Right lobe of liver (tissue), 6 donors: Measurements from ENCODE around the gene ATP12A. TPM values are rescaled to one million over a fixed set of nuclear protein-coding genes. Genes with fewer than 3 reads are reported as not detected.

Experiments used
- ATAC-seq, 4 donors: fragments of 200-7000 bp; cut with Tn5 transposase; one replicate each; pipeline ENCODE4 v1.9.1; 2020; ENCODE audit warnings: mild to moderate bottlenecking in 4 of 4, moderate library complexity in 4 of 4
- DNase-seq, 3 donors: peaks; one replicate each; pipeline ENCODE4 v3.0.0-alpha.2; 2020
- H3K27ac ChIP-seq, 3 donors: fragments of 200-600 bp; one replicate each; pipeline ENCODE4 v1.8.0; 2022
- H3K27me3 ChIP-seq, 2 donors: fragments of 200-600 bp; one replicate each; pipeline ENCODE4 v1.8.0; 2022
- H3K36me3 ChIP-seq, 4 donors: fragments of 200-600 bp; sonication (generic) in 1 of 4; one replicate each; pipeline versions ENCODE4 v1.5.1 to v1.8.0; 2017 to 2022; ENCODE audit warnings: control low read depth in 1 of 4
- H3K4me1 ChIP-seq, 4 donors: fragments of 200-600 bp; sonication (generic) in 1 of 4; one replicate each; pipeline versions ENCODE4 v1.5.1 to v1.8.0; 2017 to 2022; ENCODE audit warnings: control low read depth in 1 of 4
- H3K4me3 ChIP-seq, 3 donors: fragments of 200-600 bp; one replicate each; pipeline ENCODE4 v1.8.0; 2022
- H3K9me3 ChIP-seq, 4 donors: fragments of 200-600 bp; sonication (generic) in 1 of 4; one replicate each; pipeline versions ENCODE4 v1.5.1 to v1.8.0; 2017 to 2022; ENCODE audit warnings: control low read depth in 1 of 4
- POLR2A ChIP-seq: fragments of 450-650 bp; IDR thresholded peaks from one replicate; pipeline ENCODE4 v1.6.1; 2017; ENCODE audit warnings: antibody characterized with exemption, mild to moderate bottlenecking
- WGBS: methylation state at CpG from one replicate; pipeline ENCODE4 v1.1.6; 2018; ENCODE audit warnings: low coverage, low lambda C conversion rate; ENCODE audit not compliant: insufficient coverage; ENCODE audit errors: missing lambda C conversion rate; 5-methylcytosine and 5-hydroxymethylcytosine counted together
- intact Hi-C, 2 donors: fragments of 100-400 bp; cut with DNase I; formaldehyde crosslinking; loops; one replicate each; pipeline versions ENCODE4 v1.11.2 to v1.14.1; 2022
- total RNA-seq, 6 experiments: library from RNA; depleted of rRNA in 2 of 6; stranded (reverse); fragments of >200 nt in 2 of 6; fragmentation: NEBNext Ultra II Directional in 3 of 6; extraction: Animal tissue kit (Norgen Biotek cat#: 25700) in 3 of 6; gene quantifications; one replicate each; pipeline versions ENCODE4 v1.1.0 to v1.2.4, GENCODE V29; 2016 to 2023
- TF ChIP-seq, protein P1 (sequence below), 4 donors: fragments of 200-600 bp in 3 of 4; fragments of 450-650 bp in 1 of 4; IDR thresholded peaks; one replicate each; pipeline versions ENCODE4 v1.5.1 to v1.8.0; 2016 to 2022; ENCODE audit warnings: antibody characterized with exemption in 4 of 4, mild to moderate bottlenecking in 2 of 4
- donor health status: DM: no; HTN: yes; CAD: no.
- donor health status: DM: no; HTN: no; CAD: no.
- donor health status: DM: no; HTN: no; CAD: no.
- donor health status: DM: no; HTN: yes; CAD: no.
- donor health status: DM: no; HTN: yes; CAD: no.

Gene ATP12A
- total RNA-seq, 6 experiments from 2014 or later: not detected

DNA sequence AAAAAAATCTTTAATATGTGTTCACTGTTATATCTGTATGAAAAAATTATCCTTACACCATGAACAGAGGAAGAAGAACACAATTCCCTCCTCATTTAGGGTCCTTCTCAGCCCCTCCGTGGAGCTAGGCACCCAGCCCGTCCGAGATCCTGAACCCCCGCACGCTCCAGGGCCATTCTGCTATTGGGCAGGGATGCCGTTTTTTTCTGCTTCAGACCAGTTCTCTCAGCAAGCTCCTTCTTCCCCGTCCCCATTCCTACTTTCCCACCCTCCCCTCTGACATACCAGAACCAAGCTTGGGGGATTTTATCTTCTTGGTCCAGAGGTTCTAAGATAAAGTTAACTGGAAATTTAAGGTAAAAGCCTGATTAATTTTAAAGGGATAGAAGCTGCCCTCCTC is 36.2 kb downstream of the ATP12A start:
- no peaks in the 10 kb centered on the region for H3K9me3 ChIP-seq
- no peaks in the 10 kb centered on the region for H3K4me1 ChIP-seq
- ATAC-seq: no peak
- H3K36me3 ChIP-seq: no peaks in the 10 kb centered on the region
- WGBS: 43% methylated on average over 7 of the region's 7 CpGs
- TF ChIP-seq, protein P1, sequence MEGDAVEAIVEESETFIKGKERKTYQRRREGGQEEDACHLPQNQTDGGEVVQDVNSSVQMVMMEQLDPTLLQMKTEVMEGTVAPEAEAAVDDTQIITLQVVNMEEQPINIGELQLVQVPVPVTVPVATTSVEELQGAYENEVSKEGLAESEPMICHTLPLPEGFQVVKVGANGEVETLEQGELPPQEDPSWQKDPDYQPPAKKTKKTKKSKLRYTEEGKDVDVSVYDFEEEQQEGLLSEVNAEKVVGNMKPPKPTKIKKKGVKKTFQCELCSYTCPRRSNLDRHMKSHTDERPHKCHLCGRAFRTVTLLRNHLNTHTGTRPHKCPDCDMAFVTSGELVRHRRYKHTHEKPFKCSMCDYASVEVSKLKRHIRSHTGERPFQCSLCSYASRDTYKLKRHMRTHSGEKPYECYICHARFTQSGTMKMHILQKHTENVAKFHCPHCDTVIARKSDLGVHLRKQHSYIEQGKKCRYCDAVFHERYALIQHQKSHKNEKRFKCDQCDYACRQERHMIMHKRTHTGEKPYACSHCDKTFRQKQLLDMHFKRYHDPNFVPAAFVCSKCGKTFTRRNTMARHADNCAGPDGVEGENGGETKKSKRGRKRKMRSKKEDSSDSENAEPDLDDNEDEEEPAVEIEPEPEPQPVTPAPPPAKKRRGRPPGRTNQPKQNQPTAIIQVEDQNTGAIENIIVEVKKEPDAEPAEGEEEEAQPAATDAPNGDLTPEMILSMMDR (IDR thresholded peaks at IDR 0.05): no peak
- TF ChIP-seq POLR2A: no peak
- intact Hi-C loops: no loop called here
- no peak overlapping the region for H3K27ac ChIP-seq
- no peaks in the 10 kb centered on the region for H3K27me3 ChIP-seq
- no peak overlapping the region for H3K4me3 ChIP-seq
- no peak for DNase-seq

DNA sequence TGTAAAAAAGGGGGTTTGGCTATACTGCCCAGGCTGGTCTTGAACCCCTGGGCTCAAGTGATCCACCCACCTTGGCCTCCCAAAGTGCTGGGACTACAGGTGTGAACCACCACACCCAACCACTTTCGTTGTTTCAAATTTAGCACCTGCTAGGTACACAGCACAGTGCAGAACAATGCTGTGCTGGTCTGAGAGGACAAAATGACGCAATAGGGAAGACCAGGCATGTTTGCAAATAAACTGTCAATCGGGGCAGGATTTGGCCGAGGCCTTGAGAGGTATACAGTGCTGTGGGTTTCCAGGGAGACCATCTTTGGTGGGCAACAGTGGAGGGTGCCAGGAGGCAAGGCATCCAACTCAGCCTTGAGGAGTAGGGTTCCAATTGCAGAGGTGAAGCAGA is 37.0 kb downstream of the ATP12A start:
- no peaks in the 10 kb centered on the region for H3K9me3 ChIP-seq
- H3K4me1 ChIP-seq: no peaks in the 10 kb centered on the region
- WGBS: 25% methylated on average over 1 of the region's 4 CpGs
- DNase-seq: no peak
- no peak overlapping the region for H3K27ac ChIP-seq
- no peaks in the 10 kb centered on the region for H3K27me3 ChIP-seq
- intact Hi-C loops: no loop called here
- H3K4me3 ChIP-seq: no peak overlapping the region
- no peak for TF ChIP-seq POLR2A
- TF ChIP-seq, protein P1 (IDR thresholded peaks at IDR 0.05): no peak
- no peaks in the 10 kb centered on the region for H3K36me3 ChIP-seq
- ATAC-seq: peak in 1 of 4 donors; percentile 19

DNA sequence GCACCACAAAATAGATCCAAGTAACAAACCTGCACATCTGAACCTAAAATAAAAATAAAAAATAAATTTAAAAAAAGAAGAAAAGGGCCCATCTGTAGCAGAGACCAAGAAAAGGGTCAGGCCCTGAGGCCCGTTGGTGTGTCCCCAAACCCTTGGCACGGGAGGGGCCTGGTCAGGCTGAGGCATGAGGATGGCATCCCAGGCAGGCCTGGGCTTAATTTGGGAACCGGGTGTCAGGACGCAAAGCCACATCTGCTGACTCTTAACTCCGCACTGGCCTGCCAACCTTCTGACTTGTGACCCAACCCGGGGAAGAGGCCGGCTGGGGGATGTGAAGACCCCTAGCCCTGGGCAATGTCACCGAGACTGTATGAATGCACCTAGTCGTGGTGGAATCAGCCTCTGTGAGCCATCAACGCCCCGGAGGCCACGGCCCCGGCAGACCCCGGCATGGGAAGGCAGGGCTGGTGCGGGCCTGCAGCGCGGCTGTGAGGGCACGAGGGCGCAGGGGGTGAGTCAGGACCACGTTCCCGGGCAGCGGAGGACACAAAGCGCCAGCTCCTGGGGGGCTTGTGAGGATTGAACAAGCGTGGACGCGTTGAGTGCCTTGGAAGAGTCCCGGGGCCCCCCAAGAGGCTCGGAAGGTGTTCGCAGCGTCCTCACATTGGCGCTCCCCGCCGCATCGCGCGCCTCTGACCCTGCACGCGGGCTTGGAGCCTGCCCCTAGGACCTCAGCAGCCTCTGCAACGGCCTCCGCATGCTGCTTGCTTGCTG is 38.2 kb downstream of the ATP12A start:
- H3K27me3 ChIP-seq: no peaks in the 10 kb centered on the region
- H3K4me1 ChIP-seq: no peaks in the 10 kb centered on the region
- H3K9me3 ChIP-seq: no peaks in the 10 kb centered on the region
- peak in 1 of 4 donors; percentile 34 for ATAC-seq
- no peak for DNase-seq
- H3K4me3 ChIP-seq: no peak overlapping the region
- H3K36me3 ChIP-seq: no peaks in the 10 kb centered on the region
- no peak overlapping the region for H3K27ac ChIP-seq
- intact Hi-C loops: no loop called here
- WGBS: no CpG with 5 or more reads among the region's 40 CpGs
- TF ChIP-seq, protein P1 (IDR thresholded peaks at IDR 0.05): no peak
- TF ChIP-seq POLR2A: no peak

DNA sequence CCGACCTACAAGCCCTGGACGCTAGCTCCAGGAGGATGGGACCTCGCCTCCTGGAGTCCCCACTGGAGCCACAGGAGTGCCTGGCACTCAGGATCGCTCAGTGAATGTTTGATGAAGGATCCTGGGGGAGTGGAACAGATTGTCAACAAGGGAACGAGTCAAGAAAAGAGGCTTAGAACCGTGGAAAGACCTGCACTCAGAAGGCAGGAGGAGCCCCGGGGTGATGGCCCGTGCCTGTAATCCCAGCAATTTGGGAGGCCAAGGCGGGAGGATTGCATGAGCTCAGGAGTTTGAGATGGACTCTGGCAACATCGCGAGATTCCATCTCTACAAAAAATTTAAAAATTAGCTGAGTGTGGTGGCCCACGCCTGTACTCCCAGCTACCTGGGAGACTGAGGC is 38.9 kb downstream of the ATP12A start:
- no peak overlapping the region for H3K4me3 ChIP-seq
- no peak for ATAC-seq
- no peaks in the 10 kb centered on the region for H3K36me3 ChIP-seq
- H3K4me1 ChIP-seq: no peaks in the 10 kb centered on the region
- no peaks in the 10 kb centered on the region for H3K27me3 ChIP-seq
- no peak for DNase-seq
- no peak for TF ChIP-seq POLR2A
- TF ChIP-seq, protein P1 (IDR thresholded peaks at IDR 0.05): no peak
- WGBS: 66% methylated on average over 9 of the region's 12 CpGs
- intact Hi-C loops: no loop called here
- no peak overlapping the region for H3K27ac ChIP-seq
- no peaks in the 10 kb centered on the region for H3K9me3 ChIP-seq
